H9 (cell line): ENCODE measurements around the gene MINDY2. TPM values are rescaled to one million over a fixed set of nuclear protein-coding genes. Genes with fewer than 3 reads are reported as not detected.

ENCODE experiments used
- DNase-seq: peaks from one replicate; pipeline ENCODE4 v3.0.0-alpha.2; 2017
- H2AFZ ChIP-seq: one replicate; pipeline ENCODE4 v1.6.1; 2013; ENCODE audit warnings: mild to moderate bottlenecking, low read length, control low read depth, moderate library complexity
- H2AK5ac ChIP-seq: 2 replicates; pipeline ENCODE4 v1.6.1; 2013; ENCODE audit warnings: low read length, control low read depth, mixed read lengths; ENCODE audit not compliant: insufficient read length
- H2BK120ac ChIP-seq: one replicate; pipeline ENCODE4 v1.6.1; 2013; ENCODE audit warnings: low read depth, mild to moderate bottlenecking, low read length, control low read depth, inconsistent platforms; ENCODE audit not compliant: poor library complexity, severe bottlenecking
- H2BK12ac ChIP-seq: 2 replicates; pipeline ENCODE4 v1.6.1; 2013; ENCODE audit warnings: low read length, control low read depth, mixed read lengths, low read depth; ENCODE audit not compliant: insufficient read length
- H2BK15ac ChIP-seq: 2 replicates; pipeline ENCODE4 v1.6.1; 2013; ENCODE audit warnings: low read depth, low read length, control low read depth
- H2BK20ac ChIP-seq: one replicate; pipeline ENCODE4 v1.6.1; 2013; ENCODE audit warnings: low read depth, mild to moderate bottlenecking, low read length, control low read depth, inconsistent platforms; ENCODE audit not compliant: poor library complexity, severe bottlenecking
- H2BK5ac ChIP-seq: 2 replicates; pipeline ENCODE4 v1.6.1; 2013; ENCODE audit warnings: low read length, control low read depth, mixed read lengths; ENCODE audit not compliant: insufficient read length
- H3K14ac ChIP-seq: 2 replicates; pipeline ENCODE4 v1.6.1; 2013; ENCODE audit warnings: low read length, control low read depth; ENCODE audit not compliant: insufficient read depth
- H3K18ac ChIP-seq: 2 replicates; pipeline ENCODE4 v1.6.1; 2013; ENCODE audit warnings: low read depth, mild to moderate bottlenecking, mixed read lengths, low read length, control low read depth; ENCODE audit not compliant: insufficient read length
- H3K23ac ChIP-seq: 2 replicates; pipeline ENCODE4 v1.6.1; 2013; ENCODE audit warnings: low read length, control low read depth, mixed read lengths, low read depth; ENCODE audit not compliant: insufficient read length
- H3K23me2 ChIP-seq: 2 replicates; pipeline ENCODE4 v1.6.1; 2013; ENCODE audit warnings: low read depth, mild to moderate bottlenecking, mixed read lengths, low read length, control low read depth; ENCODE audit not compliant: insufficient read length, poor library complexity, severe bottlenecking
- H3K27ac ChIP-seq: 2 replicates; pipeline ENCODE4 v1.5.1; 2013; ENCODE audit warnings: low read length, control low read depth, mixed read lengths, low read depth; ENCODE audit not compliant: insufficient read length
- H3K27me3 ChIP-seq: 2 replicates; pipeline ENCODE4 v1.6.1; 2013; ENCODE audit warnings: low read length, control low read depth, inconsistent platforms; ENCODE audit not compliant: insufficient read depth
- H3K4ac ChIP-seq: 2 replicates; pipeline ENCODE4 v1.6.1; 2013; ENCODE audit warnings: low read depth, mild to moderate bottlenecking, control low read depth, inconsistent platforms, low read length, moderate library complexity
- H3K4me1 ChIP-seq: 2 replicates; pipeline ENCODE4 v1.6.1; 2013; ENCODE audit warnings: low read length, control low read depth, inconsistent platforms; ENCODE audit not compliant: insufficient read depth
- H3K4me2 ChIP-seq: 2 replicates; pipeline ENCODE4 v1.6.1; 2013; ENCODE audit warnings: low read length, control low read depth, mixed read lengths; ENCODE audit not compliant: insufficient read length, insufficient read depth
- H3K56ac ChIP-seq: 2 replicates; pipeline ENCODE4 v1.6.1; 2013; ENCODE audit warnings: low read depth, mild to moderate bottlenecking, mixed read lengths, low read length, control low read depth; ENCODE audit not compliant: insufficient read length
- H3K79me1 ChIP-seq: 2 replicates; pipeline ENCODE4 v1.6.1; 2013; ENCODE audit warnings: low read depth, mild to moderate bottlenecking, moderate library complexity, low read length, control low read depth, inconsistent platforms; ENCODE audit not compliant: insufficient read depth, poor library complexity, severe bottlenecking
- H3K79me2 ChIP-seq: 2 replicates; pipeline ENCODE4 v1.6.1; 2013; ENCODE audit warnings: low read length, control low read depth, inconsistent platforms; ENCODE audit not compliant: insufficient read depth
- H3K9ac ChIP-seq: 2 replicates; pipeline ENCODE4 v1.6.1; 2013; ENCODE audit warnings: low read length, control low read depth, mixed read lengths; ENCODE audit not compliant: insufficient read length; ENCODE audit errors: extremely low read depth
- H3K9me3 ChIP-seq: one replicate; pipeline ENCODE4 v1.6.1; 2013; ENCODE audit warnings: low read depth, low read length, inconsistent platforms; ENCODE audit not compliant: control insufficient read depth
- H3T11ph ChIP-seq: one replicate; pipeline ENCODE4 v1.6.1; 2013; ENCODE audit warnings: mild to moderate bottlenecking, low read length, control low read depth, inconsistent platforms
- H4K20me1 ChIP-seq: one replicate; pipeline ENCODE4 v1.6.1; 2013; ENCODE audit not compliant: control insufficient read depth, insufficient read length, insufficient read depth
- H4K5ac ChIP-seq: 2 replicates; pipeline ENCODE4 v1.6.1; 2013; ENCODE audit warnings: low read depth, mild to moderate bottlenecking, mixed read lengths, low read length, control low read depth; ENCODE audit not compliant: insufficient read length
- H4K8ac ChIP-seq: replicated peaks from 2 replicates; pipeline ENCODE4 v1.6.1; 2013; ENCODE audit warnings: low read length, control low read depth, mixed read lengths, low read depth; ENCODE audit not compliant: insufficient read length
- H4K91ac ChIP-seq: 2 replicates; pipeline ENCODE4 v1.6.1; 2013; ENCODE audit warnings: low read depth, mild to moderate bottlenecking, moderate library complexity, mixed read lengths, low read length, control low read depth; ENCODE audit not compliant: insufficient read length
- H3K27ac Mint-ChIP-seq, 3 experiments: 2 replicates in 2 of 3; 3 replicates in 1 of 3; pipeline ENCODE4 v1.8.0; 2020 to 2021; ENCODE audit warnings: mixed read lengths in 3 of 3, mild to moderate bottlenecking in 1 of 3, moderate library complexity in 1 of 3
- H3K27me3 Mint-ChIP-seq: 2 replicates; pipeline ENCODE4 v1.8.0; 2021; ENCODE audit warnings: low read depth, mild to moderate bottlenecking, moderate library complexity, mixed read lengths
- H3K36me3 Mint-ChIP-seq, 3 experiments: 2 replicates in 2 of 3; 3 replicates in 1 of 3; pipeline ENCODE4 v1.8.0; 2020 to 2021; ENCODE audit warnings: low read depth in 3 of 3, mixed read lengths in 3 of 3; ENCODE audit not compliant: insufficient read depth in 1 of 3
- H3K4me1 Mint-ChIP-seq, 2 experiments: 2 replicates each; pipeline ENCODE4 v1.8.0; 2020; ENCODE audit warnings: mixed read lengths in 2 of 2
- H3K4me3 Mint-ChIP-seq, 2 experiments: 2 replicates in 1 of 2; 3 replicates in 1 of 2; pipeline ENCODE4 v1.8.0; 2020 to 2021; ENCODE audit warnings: mild to moderate bottlenecking in 2 of 2, mixed read lengths in 2 of 2, moderate library complexity in 1 of 2
- H3K9me3 Mint-ChIP-seq, 2 experiments: 2 replicates in 1 of 2; 3 replicates in 1 of 2; pipeline ENCODE4 v1.8.0; 2020; ENCODE audit warnings: mild to moderate bottlenecking in 2 of 2, mixed read lengths in 2 of 2, moderate library complexity in 1 of 2
- CTCF ChIP-seq: fragments of 200-600 bp; sonication (generic); conservative IDR thresholded peaks from 3 replicates; pipeline ENCODE4 v1.8.0; 2021; ENCODE audit warnings: antibody characterized with exemption, mild to moderate bottlenecking
- WGBS: extraction: QIAGEN DNeasy Blood & Tissue Kit; methylation state at CpG from one replicate; pipeline ENCODE4 v1.1.7; 2013; ENCODE audit warnings: missing lambda C conversion rate, low lambda C conversion rate, mixed read lengths; ENCODE audit not compliant: insufficient read length; ENCODE audit errors: extremely low coverage; 5-methylcytosine and 5-hydroxymethylcytosine counted together
- long read RNA-seq: library from polyadenylated mRNA; unstranded; transcript quantifications from one replicate; pipeline ENCODE4 v2.0.0, GENCODE V29; 2020
- total RNA-seq: library from RNA; stranded (reverse); gene quantifications from 2 replicates; pipeline ENCODE4 v1.2.1, GENCODE V29; 2021

Gene MINDY2
- 29.5 and 32.3 TPM in 2 replicates for total RNA-seq
- long read RNA-seq, full-length matches to known transcripts, result 296 of 367 reads
- long read RNA-seq, partial matches to known transcripts, result 2 of 367 reads
- long read RNA-seq, other reads (novel, unspliced or antisense), result 69 of 367 reads

- Histone ChIP-seq H3K27me3 (no peaks in the 10 kb centered on the region), H3K56ac (no peak within 1 kb of the TSS), H2BK15ac (no peak within 1 kb of the TSS), H4K20me1 (no peaks in the 10 kb centered on the region), H3K14ac (0 out of 2 replicates have a peak within 1 kb of the TSS, but pooled peaks have one; percentile 64), H2BK5ac (no peak within 1 kb of the TSS), H3T11ph (no peak within 1 kb of the TSS), H3K79me1 (no peaks in the 10 kb centered on the region), H3K4me1 (no peaks in the 10 kb centered on the region), H3K27ac (peak within 1 kb of the TSS; percentile 52), H2AFZ (peak within 1 kb of the TSS; percentile 25), H2BK12ac (no peak within 1 kb of the TSS), H3K23me2 (peaks cover 4% of the 10 kb centered on the region), H3K9me3 (no peaks in the 10 kb centered on the region), H3K4me2 (peak within 1 kb of the TSS; percentile 85), H3K18ac (peak within 1 kb of the TSS; percentile 73), H4K5ac (no peak within 1 kb of the TSS), H2AK5ac (no peak within 1 kb of the TSS), H3K79me2 (peaks cover 9% of the 10 kb centered on the region; the same call in 1 of the 2 replicates), H4K8ac (no peak within 1 kb of the TSS), H2BK20ac (no peak within 1 kb of the TSS), H3K4ac (no peak within 1 kb of the TSS), H3K23ac (no peak within 1 kb of the TSS), H2BK120ac (no peak within 1 kb of the TSS), H4K91ac (no peak within 1 kb of the TSS), H3K9ac (peak within 1 kb of the TSS; percentile 61)
- no CpG with 5 or more reads among the region's 75 CpGs for WGBS
- H3K36me3 Mint-ChIP-seq, result no peaks in the 10 kb centered on the region
- peak within 1 kb of the TSS; percentile 89 to 94 (median 92); a peak in 6 of 7 replicates for H3K27ac Mint-ChIP-seq
- TF ChIP-seq CTCF, result peak; percentile 54; the same call in 2 of the 3 replicates
- H3K4me1 Mint-ChIP-seq, result peaks cover 16 to 19% of the 10 kb centered on the region in 2 experiments
- no peak within 1 kb of the TSS; a peak in 3 of 5 replicates for H3K4me3 Mint-ChIP-seq
- no peaks in the 10 kb centered on the region for H3K27me3 Mint-ChIP-seq
- H3K9me3 Mint-ChIP-seq, result no peaks in the 10 kb centered on the region
- peak; percentile 98 for DNase-seq
Measured at GRCh38 chr15:58770857-58771620, at the start of gene MINDY2. MINDY2 (plus strand) TSS chr15:58771302; CDS start chr15:58771396, 94 bp downstream.
